Endothelial cell of umbilical vein (primary cell): Measurements from ENCODE around the gene CEP295NL.

Experiments
- CTCF ChIP-seq, 2 donors: IDR thresholded peaks; 1 replicate in 1 of 2; 2 replicates in 1 of 2; pipeline ENCODE4 v1.5.1; 2011; ENCODE audit warnings: low read length in 2 of 2, mild to moderate bottlenecking in 2 of 2, moderate library complexity in 2 of 2, control low read depth in 1 of 2, inconsistent platforms in 1 of 2, low read depth in 1 of 2; ENCODE audit not compliant: insufficient read depth in 1 of 2; ENCODE audit errors: extremely low read depth in 1 of 2
- EZH2 ChIP-seq: IDR thresholded peaks from 2 replicates; pipeline ENCODE4 v1.6.1; 2012; ENCODE audit warnings: borderline replicate concordance, low read depth, mild to moderate bottlenecking, moderate library complexity, low read length, inconsistent platforms; ENCODE audit not compliant: severe bottlenecking
- MYC ChIP-seq: IDR thresholded peaks from one replicate; pipeline ENCODE4 v1.6.1; 2011; ENCODE audit warnings: mild to moderate bottlenecking, low read depth, low read length
- POLR2A ChIP-seq: IDR thresholded peaks from 2 replicates; pipeline ENCODE4 v1.6.1; 2012; ENCODE audit warnings: low read depth, mild to moderate bottlenecking, control low read depth, low read length

DNA sequence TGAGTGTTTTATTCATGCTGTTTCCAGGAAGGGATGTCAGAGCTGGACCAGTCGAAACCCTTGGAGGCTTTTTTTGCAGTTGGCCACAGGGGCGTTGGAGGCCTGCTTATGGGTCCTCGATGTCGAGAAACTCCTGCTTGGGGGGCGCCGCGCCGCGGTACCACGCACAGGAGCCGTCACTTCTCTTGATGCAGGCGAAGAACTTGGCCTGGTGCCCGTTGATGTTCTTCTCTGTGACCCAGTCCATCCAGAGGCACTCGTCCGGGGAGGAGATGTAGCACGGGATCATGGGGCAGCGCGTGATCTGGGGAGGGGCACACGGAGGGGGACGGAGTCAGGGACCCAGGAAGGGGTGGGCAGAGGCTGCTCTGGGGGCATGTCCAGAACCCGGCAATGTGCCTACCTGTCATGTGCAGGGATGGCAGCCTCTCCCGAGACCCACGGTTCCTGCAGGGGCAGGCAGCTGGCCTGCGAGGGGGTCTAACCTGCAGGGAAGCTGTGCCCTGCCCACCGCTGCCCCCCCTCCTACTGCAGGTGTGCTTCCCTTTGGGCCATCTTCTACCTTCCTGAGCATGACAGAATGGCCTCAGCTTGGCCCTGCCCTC lies 47.3 kb downstream of the CEP295NL start:
- TF ChIP-seq CTCF (IDR thresholded peaks at IDR 0.05; ENCODE audit: extremely low read depth in 1 of 2, insufficient read depth in 1 of 2, low read depth in 1 of 2, low read length in 2 of 2), result no peak
- no peak for TF ChIP-seq MYC
- no peak for TF ChIP-seq POLR2A
- no peak for TF ChIP-seq EZH2
